ENCODE measurements around the gene NFATC3.
"Not testable (repeated sequence)": the region's sequence is repeated elsewhere in the genome, so short reads cannot be mapped to it uniquely, and the experiment has no call there.

NFATC3 gene

GRCh38 chr16:68090130-68090529, 5.0 kb downstream of the NFATC3 start:
- DNase-seq = no peak

GRCh38 chr16:68090533-68090932, 5.4 kb downstream of the NFATC3 start:
- no peak for DNase-seq

GRCh38 chr16:68091380-68092261, 6.5 kb downstream of the NFATC3 start:
- no peak for DNase-seq

- not testable (repeated sequence) for DNase-seq
Measured at GRCh38 chr16:68092275-68092674, 7.1 kb downstream of the NFATC3 start.

- DNase-seq = no peak
Measured at GRCh38 chr16:68093816-68094613, 8.8 kb downstream of the NFATC3 start.

GRCh38 chr16:68094614-68094934, 9.4 kb downstream of the NFATC3 start:
- no peak for DNase-seq

- DNase-seq = no peak
Measured at GRCh38 chr16:68096491-68096890, 11.3 kb downstream of the NFATC3 start.

- no peak for DNase-seq
Measured at GRCh38 chr16:68097088-68097487, 11.9 kb downstream of the NFATC3 start.

GRCh38 chr16:68097895-68098294, 12.7 kb downstream of the NFATC3 start:
- DNase-seq = no peak

- no peak for DNase-seq
Measured at GRCh38 chr16:68100488-68100887, 15.3 kb downstream of the NFATC3 start.

- no peak for DNase-seq
Measured at GRCh38 chr16:68105611-68106010, 20.4 kb downstream of the NFATC3 start.

- not testable (repeated sequence) for DNase-seq
Measured at GRCh38 chr16:68107230-68107928, 22.2 kb downstream of the NFATC3 start.

- DNase-seq = not testable (repeated sequence)
Measured at GRCh38 chr16:68109156-68109555, 24.0 kb downstream of the NFATC3 start.

GRCh38 chr16:68110611-68111010, 25.4 kb downstream of the NFATC3 start:
- not testable (repeated sequence) for DNase-seq

GRCh38 chr16:68111379-68111778, 26.2 kb downstream of the NFATC3 start:
- DNase-seq = no peak

GRCh38 chr16:68113059-68113761, 28.0 kb downstream of the NFATC3 start:
- no peak for DNase-seq

- no peak for DNase-seq
Measured at GRCh38 chr16:68113765-68114240, 28.6 kb downstream of the NFATC3 start.

- DNase-seq = not testable (repeated sequence)
Measured at GRCh38 chr16:68114939-68115338, 29.8 kb downstream of the NFATC3 start.

- DNase-seq = no peak
Measured at GRCh38 chr16:68115851-68116250, 30.7 kb downstream of the NFATC3 start.

GRCh38 chr16:68116256-68116867, 31.2 kb downstream of the NFATC3 start:
- no peak for DNase-seq

GRCh38 chr16:68117884-68118283, 32.7 kb downstream of the NFATC3 start:
- DNase-seq = no peak

- DNase-seq = not testable (repeated sequence)
Measured at GRCh38 chr16:68118954-68119353, 33.8 kb downstream of the NFATC3 start.
